GM19452 (cell line): ENCODE data around the gene FALEC.

Experiments used
- ATAC-seq: cut with Tn5 transposase; IDR thresholded peaks from one replicate; pipeline ENCODE4 v1.9.1; 2021; ENCODE audit not compliant: unreplicated experiment

Gene FALEC

DNA sequence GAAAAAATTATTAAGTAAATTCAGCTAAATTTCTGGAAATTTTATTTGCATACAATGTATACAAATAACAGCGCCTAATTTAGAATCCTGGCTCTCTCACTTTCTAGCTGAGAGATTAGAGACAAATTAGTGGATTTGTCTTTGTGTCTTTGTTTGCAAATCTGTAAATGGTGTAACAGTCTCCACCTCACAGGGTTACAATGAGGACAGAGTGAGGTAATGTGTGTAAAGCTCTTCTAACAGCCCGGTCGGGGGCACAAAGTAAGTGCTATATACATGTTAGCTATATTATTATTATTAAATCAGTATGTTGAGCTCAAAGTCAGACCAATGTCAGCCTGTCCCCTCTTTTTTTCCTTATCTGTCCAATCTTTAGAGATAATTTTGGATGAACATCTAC, 28.7 kb downstream of the FALEC start:
- ATAC-seq = no peak

DNA sequence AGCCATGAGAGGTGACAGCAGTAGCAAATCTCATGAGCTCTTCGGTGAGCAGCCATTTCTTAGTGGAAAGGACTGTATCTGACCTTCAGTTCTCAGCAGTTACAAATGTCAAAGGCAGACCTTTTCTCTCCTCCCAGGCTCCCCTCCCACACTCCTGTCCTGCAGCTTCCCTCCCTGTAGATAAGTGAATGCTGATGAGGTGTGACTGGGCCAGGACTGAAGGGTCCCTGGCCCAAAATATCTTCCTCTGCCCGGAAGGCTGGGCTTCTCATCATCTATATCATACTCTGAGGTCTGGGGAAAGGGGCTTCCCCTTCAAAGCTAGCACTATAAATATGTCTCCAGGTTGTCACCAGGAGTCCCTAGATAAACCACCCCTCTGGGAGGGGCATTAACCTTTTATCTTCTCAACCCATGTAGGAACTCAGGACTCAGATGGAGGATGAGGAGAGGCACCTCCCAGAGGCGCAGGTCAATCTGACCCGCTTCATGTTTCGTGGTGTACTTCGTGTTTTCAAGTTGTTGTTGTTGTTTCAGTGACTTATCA, 30.0 kb downstream of the FALEC start:
- no peak for ATAC-seq

DNA sequence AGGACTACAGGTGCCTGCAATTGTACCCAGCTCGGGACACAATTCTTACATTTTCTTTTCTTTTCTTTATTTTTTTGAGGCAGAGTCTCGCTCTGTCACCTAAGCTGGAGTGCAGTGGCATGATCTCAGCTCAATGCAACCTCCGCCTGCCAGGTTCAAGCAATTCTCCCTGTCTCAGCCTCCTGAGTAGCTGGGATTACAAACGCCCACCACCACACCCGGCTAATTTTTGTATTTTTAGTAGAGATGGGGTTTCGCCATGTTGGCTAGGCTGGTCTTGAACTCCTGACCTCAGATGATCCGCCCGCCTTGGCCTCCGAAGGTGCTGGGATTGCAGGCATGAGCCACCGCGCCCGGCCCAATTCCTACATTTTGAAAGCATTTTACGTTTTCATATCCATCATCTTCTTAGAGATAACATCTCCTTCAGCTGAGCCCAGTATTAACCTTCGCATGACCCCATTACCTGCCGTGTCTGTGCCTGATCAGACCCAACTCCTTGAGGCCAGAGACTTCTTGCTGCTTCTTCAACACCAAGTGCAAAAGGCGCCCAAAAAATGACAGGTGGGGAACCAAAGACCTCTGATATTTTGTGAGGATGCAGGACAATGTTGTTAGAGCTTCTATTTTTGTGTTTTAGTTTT, 30.9 kb downstream of the FALEC start:
- ATAC-seq = no peak

DNA sequence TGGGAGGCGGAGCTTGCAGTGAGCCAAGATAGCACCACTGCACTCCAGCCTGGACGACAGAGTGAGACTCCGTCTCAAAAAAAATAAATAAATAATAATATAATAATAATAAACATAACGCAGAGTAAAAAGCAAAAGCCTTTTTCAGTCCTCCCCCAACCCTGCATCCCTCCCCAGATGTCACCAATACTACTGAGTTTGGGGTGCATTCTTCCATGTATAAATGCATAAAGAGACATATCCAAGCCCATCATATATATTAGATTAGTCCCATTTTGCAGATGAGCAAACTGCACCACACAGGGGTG, 32.7 kb downstream of the FALEC start:
- ATAC-seq = no peak

DNA sequence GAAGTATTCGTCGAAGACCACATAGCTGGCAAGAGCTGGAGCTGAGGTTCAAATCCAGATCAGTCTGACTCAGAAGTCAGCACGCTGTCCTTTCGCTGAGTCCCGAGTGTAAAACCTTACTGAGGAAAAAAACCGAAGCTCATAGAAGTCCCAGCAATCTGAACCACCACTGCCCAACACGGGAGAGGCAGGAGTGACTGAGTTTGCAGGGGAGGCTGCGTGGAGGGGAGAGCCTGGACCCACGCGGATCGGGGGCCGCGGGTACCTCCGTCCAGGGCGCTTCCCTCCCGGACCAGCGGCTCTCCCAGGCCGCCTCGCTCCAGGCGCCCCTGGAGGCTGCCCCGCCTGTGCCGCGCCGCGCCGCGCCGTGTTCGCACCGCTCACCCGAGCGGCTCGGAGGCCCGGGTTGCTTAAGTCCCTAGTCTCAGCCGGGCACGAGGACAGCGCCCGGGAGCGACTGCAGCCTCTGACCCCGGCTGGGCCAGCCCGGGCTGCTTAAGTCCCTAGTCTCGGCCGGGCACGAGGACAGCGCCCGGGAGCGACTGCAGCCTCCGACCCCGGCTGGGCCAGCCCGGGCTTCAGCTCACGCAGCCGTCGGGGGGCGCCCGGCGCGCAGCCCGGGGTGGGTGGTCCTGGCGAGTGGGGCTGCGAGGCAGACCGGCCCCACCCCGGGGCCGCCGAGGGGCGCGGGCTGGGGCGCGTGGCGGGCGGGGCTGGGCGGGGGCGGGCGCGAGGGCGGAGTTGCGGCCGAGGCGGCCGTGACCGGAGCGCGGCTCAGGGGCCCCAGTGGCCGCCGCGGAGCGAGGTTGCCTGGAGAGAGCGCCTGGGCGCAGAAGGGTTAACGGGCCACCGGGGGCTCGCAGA, 33.3 kb downstream of the FALEC start, which contains the start of gene ADAMTSL4:
TSS of gene ADAMTSL4 (plus strand) at position 777 of the 864 bp plus-strand sequence. CDS start 2,881 bp downstream, outside the sequence.
- ATAC-seq = no peak

DNA sequence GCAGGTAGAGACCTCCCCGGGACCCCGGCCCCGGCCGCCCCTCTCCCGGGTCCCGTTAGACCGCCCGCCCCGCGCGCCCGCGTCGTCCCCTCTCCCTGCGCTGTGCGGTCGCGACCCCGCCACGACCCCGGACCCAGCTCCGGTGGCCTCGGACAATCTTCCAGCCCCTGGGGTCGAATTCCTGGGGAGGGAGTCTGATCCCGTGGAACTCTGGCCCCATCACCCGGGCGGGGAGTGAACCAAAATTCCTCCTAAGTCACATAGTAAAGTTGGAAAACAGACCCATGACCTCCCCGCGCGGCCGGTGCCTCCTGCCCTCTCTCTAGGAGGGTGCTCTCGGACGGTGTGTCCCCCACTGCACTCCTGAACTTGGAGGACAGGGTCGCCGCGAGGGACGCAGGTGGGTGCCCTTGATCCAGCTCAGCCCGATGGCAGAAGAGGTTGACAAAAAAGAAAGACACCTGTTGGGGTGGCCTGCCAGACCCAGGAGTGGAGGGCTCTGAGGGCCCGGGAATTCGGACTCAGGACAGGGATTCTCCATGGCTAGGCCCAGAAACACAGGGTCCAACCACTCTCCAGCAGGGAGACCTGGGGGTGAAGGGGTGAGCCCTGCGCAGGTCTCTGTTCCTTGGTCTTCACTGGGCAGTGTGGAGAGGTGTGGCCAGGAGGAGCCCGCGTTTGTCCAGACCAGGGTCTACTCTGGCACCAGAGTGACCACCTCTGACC, 34.1 kb downstream of the FALEC start:
- no peak for ATAC-seq

DNA sequence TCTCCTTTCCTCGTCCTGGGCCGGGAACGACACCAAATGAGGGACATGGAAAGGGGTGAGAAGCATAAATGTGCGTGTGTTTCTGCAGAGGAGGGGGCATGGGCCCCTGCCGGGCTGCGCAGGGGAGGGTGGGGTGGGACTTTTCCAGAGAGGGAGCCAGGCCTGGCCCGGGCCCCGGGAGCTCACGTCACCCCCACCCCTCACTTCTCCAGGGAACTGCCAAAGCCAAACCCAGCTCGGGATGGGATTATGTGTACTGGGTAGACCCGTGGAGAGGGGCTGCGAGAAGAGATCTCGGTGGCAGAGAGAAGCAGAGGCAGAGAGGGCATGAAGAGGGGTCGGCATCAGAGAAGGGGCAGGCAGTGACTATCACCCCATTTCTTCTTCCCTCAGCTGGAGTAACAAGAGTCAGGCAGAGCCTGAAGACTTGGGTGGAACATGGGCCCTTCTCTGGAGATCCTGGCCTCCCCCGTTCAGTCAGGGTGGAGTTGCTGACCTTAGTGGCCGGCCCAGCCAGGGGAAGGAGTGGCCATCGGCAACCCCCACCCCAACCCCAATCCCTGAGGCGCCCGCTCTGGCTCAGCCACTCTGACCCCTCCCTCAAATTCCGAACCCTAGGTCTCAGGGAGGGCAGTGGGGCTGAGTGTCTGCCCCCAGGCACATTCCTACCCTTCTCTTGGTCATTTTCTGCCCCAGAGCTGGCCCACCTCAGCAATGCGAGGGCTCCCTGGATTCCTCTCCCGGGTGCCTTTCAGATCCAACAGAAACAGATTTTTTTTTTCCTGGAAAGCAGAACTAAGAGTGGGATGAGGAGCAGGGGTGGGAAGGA, 34.9 kb downstream of the FALEC start:
- ATAC-seq = no peak

DNA sequence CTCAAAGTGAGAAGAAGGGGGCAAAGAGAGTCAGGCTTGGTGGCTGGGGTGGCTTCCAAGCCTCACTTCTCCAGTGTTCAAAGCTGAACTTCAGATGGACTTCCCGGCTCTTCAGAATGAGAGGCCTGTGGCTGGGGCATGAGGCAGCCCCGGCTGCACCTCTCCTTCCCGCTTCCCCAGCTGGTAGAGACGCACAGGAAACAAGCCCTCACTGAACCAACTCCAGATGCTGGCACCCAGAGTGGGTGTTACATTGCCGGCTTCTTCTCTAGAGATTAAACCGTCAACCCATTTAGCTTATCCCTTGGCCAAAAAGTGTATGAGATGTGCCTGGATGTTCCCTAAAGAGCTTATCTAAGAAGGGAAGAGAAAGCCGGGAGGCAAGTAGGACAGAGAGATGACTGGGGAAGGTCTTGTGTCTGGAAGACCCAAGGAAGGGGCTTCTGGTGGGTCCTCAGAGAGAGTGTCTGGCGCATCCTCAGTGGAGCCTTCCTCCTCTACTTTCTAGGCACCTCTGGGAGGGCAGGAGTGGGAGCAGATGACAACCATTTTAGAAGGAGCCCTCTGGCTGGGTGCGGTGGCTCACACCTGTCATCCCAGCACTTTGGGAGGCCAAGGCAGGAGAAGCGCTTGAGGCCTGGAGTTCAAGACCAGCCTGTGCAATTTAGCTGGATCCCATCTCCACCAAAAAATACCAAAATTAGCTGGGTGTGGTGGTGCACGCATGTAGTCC, 35.7 kb downstream of the FALEC start:
- no peak for ATAC-seq

DNA sequence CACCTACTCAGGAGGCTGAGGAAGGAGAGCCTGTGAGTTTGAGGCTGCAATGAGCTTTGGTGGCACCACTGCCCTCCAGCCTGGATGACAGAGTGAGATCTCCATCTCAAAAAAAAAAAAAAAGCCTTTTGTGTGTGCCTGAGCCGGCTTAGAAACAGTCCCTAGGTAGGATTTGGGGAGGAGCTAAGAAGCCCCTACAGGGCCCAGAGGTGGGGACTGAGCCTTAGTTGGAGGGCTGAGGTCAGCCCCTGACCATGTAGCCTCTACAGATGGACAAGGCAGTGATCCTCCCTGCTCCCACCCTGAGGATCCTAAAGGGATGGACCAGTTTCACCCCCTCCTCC, 36.2 kb downstream of the FALEC start:
- no peak for ATAC-seq

DNA sequence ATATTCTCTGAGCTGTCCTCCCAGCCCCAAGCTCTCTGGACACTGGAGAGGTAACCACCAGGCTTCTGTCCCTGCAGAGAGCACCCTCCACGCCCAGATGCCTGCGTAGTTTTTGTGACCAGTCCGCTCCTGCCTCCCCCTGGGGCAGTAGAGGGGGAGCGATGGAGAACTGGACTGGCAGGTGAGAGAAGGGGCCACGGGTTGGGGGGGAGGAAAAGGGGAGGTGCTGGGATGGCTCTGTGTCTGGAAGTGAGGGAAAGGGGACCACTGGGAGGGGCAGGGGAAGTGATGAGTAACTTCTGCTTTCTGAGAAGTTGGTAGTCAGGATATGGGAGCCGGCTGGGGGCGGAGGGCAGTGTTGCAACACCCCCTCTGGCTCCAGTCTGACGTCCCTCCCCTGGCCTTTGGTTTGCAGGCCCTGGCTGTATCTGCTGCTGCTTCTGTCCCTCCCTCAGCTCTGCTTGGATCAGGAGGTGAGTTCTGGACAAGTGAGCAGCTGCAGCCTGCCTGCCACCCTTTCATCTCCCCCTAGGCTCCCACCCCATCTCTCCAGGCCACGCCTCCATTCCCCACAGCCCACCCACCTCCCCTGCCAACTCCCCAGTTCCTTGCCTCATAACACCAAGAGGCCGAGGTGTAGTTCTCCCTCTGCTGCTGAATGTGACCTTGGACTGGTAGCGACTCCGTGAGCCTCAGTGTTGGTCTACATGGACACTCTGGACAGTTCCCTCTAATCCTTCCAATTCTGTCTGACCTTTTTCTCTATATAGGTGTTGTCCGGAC, 36.8 kb downstream of the FALEC start:
- ATAC-seq = no peak

DNA sequence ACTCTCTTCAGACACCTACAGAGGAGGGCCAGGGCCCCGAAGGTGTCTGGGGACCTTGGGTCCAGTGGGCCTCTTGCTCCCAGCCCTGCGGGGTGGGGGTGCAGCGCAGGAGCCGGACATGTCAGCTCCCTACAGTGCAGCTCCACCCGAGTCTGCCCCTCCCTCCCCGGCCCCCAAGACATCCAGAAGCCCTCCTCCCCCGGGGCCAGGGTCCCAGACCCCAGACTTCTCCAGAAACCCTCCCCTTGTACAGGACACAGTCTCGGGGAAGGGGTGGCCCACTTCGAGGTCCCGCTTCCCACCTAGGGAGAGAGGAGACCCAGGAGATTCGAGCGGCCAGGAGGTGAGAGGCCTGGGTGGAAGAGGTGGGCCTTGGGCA, 37.3 kb downstream of the FALEC start:
- ATAC-seq = no peak

DNA sequence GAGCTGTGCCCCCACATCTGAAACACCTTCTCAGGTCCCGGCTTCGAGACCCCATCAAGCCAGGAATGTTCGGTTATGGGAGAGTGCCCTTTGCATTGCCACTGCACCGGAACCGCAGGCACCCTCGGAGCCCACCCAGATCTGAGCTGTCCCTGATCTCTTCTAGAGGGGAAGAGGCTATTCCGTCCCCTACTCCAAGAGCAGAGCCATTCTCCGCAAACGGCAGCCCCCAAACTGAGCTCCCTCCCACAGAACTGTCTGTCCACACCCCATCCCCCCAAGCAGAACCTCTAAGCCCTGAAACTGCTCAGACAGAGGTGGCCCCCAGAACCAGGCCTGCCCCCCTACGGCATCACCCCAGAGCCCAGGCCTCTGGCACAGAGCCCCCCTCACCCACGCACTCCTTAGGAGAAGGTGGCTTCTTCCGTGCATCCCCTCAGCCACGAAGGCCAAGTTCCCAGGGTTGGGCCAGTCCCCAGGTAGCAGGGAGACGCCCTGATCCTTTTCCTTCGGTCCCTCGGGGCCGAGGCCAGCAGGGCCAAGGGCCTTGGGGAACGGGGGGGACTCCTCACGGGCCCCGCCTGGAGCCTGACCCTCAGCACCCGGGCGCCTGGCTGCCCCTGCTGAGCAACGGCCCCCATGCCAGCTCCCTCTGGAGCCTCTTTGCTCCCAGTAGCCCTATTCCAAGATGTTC, 38.0 kb downstream of the FALEC start:
- ATAC-seq = no peak

DNA sequence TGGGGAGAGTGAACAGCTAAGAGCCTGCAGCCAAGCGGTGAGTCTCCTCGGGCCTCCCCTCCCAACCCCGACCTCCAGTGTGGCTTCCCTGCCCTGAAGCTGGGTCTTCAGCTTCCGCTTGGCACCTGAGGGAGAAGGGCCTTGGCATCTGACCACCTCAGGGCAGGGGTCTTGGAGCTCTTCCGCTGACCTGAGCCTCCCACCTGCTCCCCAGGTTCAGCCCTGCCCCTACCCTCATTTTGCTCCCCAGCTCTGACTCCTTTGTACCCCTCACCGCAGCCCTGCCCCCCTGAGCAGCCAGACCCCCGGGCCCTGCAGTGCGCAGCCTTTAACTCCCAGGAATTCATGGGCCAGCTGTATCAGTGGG, 38.5 kb downstream of the FALEC start:
- no peak for ATAC-seq

DNA sequence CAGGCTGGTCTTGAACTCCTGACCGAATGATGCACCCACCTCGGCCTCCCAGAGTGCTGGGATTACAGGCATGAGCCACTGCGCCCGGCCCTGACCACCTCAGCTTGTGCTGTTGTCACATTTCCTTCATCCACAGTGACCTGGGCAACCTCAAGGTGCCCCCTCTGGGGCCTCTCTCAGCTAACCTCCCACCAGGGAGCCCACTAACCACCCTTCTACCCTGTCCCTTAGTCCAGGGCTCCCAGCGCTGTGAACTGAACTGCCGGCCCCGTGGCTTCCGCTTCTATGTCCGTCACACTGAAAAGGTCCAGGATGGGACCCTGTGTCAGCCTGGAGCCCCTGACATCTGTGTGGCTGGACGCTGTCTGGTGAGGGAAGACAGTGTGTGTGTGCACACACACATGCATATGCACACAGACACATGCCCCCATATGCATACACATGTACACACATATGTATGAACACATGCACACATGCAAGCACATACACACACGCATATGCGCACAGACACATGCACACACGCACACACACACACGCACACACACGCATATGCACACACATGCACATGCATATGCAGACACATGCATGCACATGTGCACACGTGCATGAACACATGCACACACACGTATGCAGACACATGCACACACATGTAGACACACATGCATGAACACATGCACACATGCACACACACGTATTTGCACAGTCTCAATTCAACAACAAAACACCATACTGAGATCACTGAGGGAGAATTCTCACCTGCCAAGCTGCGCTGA, 39.8 kb downstream of the FALEC start:
- no peak for ATAC-seq

DNA sequence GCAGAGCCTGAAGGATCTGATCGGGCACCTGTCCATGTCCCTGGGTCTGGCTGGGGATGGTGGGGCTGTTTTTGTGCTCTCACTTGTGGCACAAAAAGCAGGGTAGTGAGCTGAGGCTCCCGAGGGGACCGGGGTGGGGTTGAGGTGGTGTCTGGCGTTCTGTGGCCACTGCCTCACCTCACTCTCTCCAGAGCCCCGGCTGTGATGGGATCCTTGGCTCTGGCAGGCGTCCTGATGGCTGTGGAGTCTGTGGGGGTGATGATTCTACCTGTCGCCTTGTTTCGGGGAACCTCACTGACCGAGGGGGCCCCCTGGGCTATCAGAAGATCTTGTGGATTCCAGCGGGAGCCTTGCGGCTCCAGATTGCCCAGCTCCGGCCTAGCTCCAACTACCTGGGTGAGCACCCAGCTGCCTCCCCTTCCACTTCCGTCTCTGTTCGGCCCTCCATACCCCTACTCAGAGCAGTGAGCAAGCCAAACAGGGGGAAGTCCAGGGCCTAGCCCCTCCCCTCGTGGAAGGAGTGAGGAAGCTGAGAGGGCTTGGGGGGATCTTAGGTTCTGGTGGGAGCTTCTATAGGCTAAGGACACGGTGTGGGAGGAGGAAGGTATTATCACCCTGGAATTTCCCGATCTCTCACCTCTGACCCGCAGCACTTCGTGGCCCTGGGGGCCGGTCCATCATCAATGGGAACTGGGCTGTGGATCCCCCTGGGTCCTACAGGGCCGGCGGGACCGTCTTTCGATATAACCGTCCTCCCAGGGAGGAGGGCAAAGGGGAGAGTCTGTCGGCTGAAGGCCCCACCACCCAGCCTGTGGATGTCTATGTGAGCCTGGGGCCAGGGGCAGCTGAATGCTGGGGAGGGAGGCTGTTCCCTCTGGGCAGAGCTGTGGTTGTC, 40.7 kb downstream of the FALEC start:
- ATAC-seq = no peak

DNA sequence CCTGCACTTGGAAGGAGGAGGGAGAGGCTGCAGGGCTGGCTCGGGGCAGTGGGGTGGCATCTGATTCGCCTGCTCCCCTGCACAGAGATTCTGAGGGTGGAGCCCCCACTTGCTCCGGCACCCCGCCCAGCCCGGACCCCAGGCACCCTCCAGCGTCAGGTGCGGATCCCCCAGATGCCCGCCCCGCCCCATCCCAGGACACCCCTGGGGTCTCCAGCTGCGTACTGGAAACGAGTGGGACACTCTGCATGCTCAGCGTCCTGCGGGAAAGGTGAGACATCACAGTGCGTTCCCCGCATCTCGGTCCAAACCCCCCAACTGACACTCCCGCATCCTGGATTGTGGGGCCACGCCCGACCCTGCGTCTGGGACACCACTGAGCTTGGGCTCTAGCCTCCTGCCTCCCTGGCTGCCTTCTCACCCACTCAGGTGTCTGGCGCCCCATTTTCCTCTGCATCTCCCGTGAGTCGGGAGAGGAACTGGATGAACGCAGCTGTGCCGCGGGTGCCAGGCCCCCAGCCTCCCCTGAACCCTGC, 41.6 kb downstream of the FALEC start:
- ATAC-seq = no peak

DNA sequence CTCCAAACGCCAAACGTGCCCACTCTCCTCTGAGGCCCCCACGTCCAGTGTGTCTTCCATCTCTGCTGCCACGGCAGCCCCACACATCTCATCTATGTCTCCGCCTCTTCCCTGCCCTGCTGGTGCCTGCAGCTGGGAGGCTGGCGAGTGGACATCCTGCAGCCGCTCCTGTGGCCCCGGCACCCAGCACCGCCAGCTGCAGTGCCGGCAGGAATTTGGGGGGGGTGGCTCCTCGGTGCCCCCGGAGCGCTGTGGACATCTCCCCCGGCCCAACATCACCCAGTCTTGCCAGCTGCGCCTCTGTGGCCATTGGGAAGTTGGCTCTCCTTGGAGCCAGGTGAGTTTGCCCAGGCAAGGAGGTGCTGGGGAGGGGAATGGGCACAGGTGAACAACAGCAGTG, 42.3 kb downstream of the FALEC start:
- ATAC-seq = no peak
